HG03342 (cell line): ENCODE measurements around the gene UGP2.

ENCODE experiments used
- ATAC-seq: cut with Tn5 transposase; IDR thresholded peaks from one replicate; pipeline ENCODE4 v1.9.1; 2021; ENCODE audit warnings: mild to moderate bottlenecking, moderate library complexity; ENCODE audit not compliant: unreplicated experiment

Gene UGP2

GRCh38 chr2:63863707-63864106, 22.0 kb downstream of the UGP2 start:
- no peak for ATAC-seq

- no peak for ATAC-seq
Observed at GRCh38 chr2:63865159-63865799, 23.6 kb downstream of the UGP2 start.

- ATAC-seq, result peak; percentile 65
Observed at GRCh38 chr2:63866009-63866709, 24.5 kb downstream of the UGP2 start.

GRCh38 chr2:63870679-63871078, 29.0 kb downstream of the UGP2 start:
- no peak for ATAC-seq

GRCh38 chr2:63871864-63872263, 30.2 kb downstream of the UGP2 start:
- no peak for ATAC-seq

- ATAC-seq, result no peak
Observed at GRCh38 chr2:63872571-63873328, 31.1 kb downstream of the UGP2 start.

- no peak for ATAC-seq
Observed at GRCh38 chr2:63874204-63875130, 32.8 kb downstream of the UGP2 start.

- ATAC-seq, result no peak
Observed at GRCh38 chr2:63875131-63875527, 33.4 kb downstream of the UGP2 start.

GRCh38 chr2:63875559-63876245, 34.0 kb downstream of the UGP2 start:
- no peak for ATAC-seq

GRCh38 chr2:63876311-63876710, 34.6 kb downstream of the UGP2 start:
- no peak for ATAC-seq

GRCh38 chr2:63878486-63878885, 36.8 kb downstream of the UGP2 start:
- ATAC-seq, result no peak

- ATAC-seq, result no peak
Observed at GRCh38 chr2:63879876-63880433, 38.3 kb downstream of the UGP2 start.

- no peak for ATAC-seq
Observed at GRCh38 chr2:63880625-63881024, 38.9 kb downstream of the UGP2 start.

- ATAC-seq, result no peak
Observed at GRCh38 chr2:63881205-63881604, 39.5 kb downstream of the UGP2 start.

- no peak for ATAC-seq
Observed at GRCh38 chr2:63882395-63883105, 40.9 kb downstream of the UGP2 start.

- no peak for ATAC-seq
Observed at GRCh38 chr2:63886445-63886844, 44.7 kb downstream of the UGP2 start.

- ATAC-seq, result no peak
Observed at GRCh38 chr2:63888053-63888452, 46.4 kb downstream of the UGP2 start.

GRCh38 chr2:63888490-63889402, 47.0 kb downstream of the UGP2 start:
- ATAC-seq, result peak; percentile 82
